NT2/D1 (cell line): ENCODE results near the gene ABTB2.

Source experiments
- SUZ12 ChIP-seq: IDR thresholded peaks from 2 replicates; pipeline ENCODE4 v1.6.1; 2011; ENCODE audit not compliant: insufficient read length, insufficient read depth; ENCODE audit errors: extremely low read depth
- ZNF274 ChIP-seq: IDR thresholded peaks from 2 replicates; pipeline ENCODE4 v1.6.1; 2011; ENCODE audit warnings: mild to moderate bottlenecking, low read depth, low read length

DNA sequence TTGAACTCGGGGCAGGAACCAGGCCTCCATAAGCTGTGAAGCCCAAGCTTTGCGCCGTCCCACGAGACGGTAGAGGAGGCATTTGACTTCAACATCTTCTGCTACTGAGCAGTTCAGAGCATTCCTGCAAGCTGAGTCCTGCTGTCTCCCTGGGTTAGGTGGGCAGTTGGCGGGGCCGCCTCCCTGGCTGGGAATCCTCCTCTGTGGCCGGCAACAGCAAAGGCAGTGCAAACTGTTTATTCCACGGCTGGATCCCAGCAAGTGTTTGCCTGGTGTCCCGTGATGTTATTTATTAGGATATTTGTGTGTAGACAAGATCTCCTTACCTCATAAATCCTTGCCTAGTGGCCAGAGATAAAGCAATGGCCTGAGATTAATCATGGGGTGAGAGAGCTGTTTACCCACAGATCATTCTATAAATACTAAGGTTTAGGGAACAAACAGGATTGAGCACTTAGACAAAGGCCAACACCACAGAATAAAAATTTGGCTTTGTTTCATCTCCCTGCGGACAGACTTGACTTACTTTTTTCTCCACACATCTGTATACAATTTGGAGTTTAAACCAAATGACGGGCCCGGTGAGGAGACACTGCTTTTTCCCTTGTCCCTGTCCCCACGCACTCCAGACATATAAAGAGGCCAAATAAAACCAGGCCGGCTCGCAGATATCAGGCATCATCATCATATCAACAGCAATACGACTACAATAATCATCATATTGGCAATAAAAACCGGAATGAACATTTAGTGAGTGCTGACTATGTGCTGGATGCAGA, 189.0 kb downstream of the ABTB2 start:
- TF ChIP-seq SUZ12 (no peak), ZNF274 (no peak)
